Ovary (tissue), 3 donors: ENCODE results near the gene MSI2.

Experiments used
- EP300 ChIP-seq: sonication (generic); formaldehyde crosslinking; IDR thresholded peaks from one replicate; pipeline ENCODE4 v1.6.1; 2017; ENCODE audit warnings: antibody characterized with exemption
- POLR2A ChIP-seq: fragments of 450-650 bp; IDR thresholded peaks from one replicate; pipeline ENCODE4 v1.6.1; 2017; ENCODE audit warnings: antibody characterized with exemption, mild to moderate bottlenecking, moderate library complexity
- TF ChIP-seq, protein P1 (sequence below), 3 donors: fragments of 450-650 bp in 2 of 3; fragments of 200-600 bp in 1 of 3; IDR thresholded peaks; one replicate each; pipeline versions ENCODE4 v1.5.1 to v1.8.0; 2016 to 2022; ENCODE audit warnings: antibody characterized with exemption in 3 of 3, mild to moderate bottlenecking in 1 of 3
- donor health status: DM: no; HTN: no; CAD: no.

DNA sequence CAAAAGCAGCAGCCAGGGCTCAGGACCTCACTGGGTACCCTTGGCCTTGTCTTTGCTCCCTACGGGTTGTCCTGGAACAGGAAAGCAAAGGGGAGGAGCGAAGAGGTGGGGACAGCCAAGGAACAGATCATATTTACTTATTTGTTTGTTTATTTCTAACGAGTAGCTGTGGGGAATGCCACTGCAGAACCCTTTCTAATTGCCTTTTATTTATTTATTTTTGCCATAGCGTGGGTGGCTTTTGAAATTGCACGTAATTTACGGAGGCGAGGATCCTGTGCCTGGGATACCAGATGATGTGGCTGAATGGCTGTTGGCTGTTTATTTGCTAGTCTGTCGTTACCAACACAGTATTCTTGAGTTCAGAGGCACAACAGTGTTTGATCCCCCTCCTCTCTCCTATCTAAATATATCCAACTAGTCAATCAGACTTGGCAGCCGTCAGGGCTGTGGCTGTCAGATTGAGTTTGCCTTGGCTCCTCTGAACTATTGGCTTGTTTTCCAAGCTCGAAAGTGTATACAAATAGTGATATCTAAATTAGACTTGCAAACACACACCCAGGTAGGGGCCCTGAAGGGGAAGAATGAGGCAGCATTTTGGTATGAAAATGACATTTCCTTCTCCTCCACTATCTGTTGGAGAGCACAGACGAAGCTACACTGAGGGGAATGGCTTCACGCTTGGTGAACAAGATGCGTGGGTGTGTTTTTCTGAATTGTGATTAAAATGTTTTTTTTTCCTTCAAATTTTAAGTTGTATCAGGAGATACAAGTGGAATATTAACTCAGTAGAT lies 110.4 kb downstream of the MSI2 start:
- TF ChIP-seq POLR2A (no peak), EP300 (no peak)
- TF ChIP-seq, protein P1, sequence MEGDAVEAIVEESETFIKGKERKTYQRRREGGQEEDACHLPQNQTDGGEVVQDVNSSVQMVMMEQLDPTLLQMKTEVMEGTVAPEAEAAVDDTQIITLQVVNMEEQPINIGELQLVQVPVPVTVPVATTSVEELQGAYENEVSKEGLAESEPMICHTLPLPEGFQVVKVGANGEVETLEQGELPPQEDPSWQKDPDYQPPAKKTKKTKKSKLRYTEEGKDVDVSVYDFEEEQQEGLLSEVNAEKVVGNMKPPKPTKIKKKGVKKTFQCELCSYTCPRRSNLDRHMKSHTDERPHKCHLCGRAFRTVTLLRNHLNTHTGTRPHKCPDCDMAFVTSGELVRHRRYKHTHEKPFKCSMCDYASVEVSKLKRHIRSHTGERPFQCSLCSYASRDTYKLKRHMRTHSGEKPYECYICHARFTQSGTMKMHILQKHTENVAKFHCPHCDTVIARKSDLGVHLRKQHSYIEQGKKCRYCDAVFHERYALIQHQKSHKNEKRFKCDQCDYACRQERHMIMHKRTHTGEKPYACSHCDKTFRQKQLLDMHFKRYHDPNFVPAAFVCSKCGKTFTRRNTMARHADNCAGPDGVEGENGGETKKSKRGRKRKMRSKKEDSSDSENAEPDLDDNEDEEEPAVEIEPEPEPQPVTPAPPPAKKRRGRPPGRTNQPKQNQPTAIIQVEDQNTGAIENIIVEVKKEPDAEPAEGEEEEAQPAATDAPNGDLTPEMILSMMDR (IDR thresholded peaks at IDR 0.05) = no peak
